GM18858 (cell line): ENCODE results near the gene MMADHC.

Experiments used
- ATAC-seq: cut with Tn5 transposase; IDR thresholded peaks from one replicate; pipeline ENCODE4 v1.9.1; 2021; ENCODE audit not compliant: unreplicated experiment

The MMADHC gene

DNA sequence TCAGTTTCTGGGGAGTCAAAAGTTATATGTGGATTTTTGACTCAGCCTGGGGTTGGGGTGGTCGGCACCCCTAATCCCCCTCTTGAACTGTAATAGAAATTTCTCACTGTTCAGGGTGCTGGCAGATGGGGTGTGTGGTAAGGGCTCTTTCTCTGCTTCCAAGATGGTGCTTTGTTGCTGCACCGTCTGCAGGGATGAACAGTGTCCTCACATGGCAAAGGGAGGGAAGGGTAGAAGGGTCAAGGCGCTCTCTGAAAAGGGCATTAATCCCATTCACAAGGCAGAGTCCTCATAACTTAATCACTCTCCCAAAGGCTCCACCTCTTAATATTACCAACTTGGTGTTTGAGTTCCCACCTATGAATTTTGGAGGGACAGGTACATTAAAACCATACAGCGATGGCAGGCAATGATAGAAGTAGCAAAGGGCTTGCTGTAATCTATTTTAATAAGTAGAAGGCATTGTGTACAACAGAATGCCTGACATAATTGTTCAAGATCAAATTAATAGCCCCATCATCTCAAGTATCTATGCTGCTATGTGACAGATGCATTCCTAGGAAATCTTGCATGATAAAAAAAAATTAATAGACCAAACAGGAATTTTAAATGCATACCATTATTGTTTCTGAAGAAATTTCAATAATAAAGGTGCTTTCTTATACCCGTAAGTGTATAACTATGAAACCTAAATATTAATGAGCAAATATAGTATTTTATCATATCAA, 28.1 kb downstream of the MMADHC start:
- ATAC-seq, result no peak

DNA sequence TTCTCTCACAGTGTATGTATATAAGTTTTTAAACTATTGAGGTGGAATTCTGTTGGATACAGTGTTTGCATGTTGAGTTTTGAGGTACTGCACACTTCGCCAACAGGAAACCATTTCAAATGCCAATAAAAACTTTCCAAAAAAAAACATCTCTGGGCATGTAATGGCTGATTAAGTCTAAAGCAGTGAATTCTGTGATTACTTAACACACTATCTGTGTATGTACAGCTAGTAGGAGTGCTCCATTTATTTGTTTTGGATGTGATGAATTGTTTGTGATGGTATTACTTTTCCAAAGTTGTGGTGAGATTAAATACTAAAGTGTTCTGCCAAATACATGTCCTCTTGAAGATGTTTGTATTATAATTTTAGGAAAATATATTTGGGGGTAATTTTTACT, 31.1 kb downstream of the MMADHC start:
- ATAC-seq, result no peak

- no peak for ATAC-seq
Observed at GRCh38 chr2:149552830-149553229, 34.7 kb downstream of the MMADHC start.

- ATAC-seq, result no peak
Observed at GRCh38 chr2:149552226-149552625, 35.3 kb downstream of the MMADHC start.

- no peak for ATAC-seq
Observed at GRCh38 chr2:149544692-149545091, 42.9 kb downstream of the MMADHC start.

GRCh38 chr2:149543845-149544244, 43.7 kb downstream of the MMADHC start:
- ATAC-seq, result no peak

DNA sequence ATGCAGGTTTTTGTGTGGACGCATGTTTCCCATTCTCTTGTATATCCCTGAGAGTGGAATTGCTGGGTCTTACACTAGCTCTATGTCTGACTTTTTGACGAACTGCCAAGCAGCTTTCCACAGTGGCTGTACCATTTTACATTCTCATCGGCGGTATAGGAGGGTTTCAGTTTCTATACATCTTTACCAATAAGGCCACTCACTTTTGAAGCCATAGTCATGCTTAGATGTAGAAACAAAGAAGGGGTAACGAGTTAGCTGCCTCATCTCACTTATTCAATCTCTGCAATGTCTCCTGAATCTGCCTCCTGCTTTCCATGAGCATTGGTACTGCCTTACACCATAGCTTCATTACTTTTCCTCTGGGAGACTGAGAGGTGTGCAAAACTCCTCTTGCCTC, 47.4 kb downstream of the MMADHC start:
- no peak for ATAC-seq

GRCh38 chr2:149538138-149538833, 49.3 kb downstream of the MMADHC start:
- no peak for ATAC-seq

DNA sequence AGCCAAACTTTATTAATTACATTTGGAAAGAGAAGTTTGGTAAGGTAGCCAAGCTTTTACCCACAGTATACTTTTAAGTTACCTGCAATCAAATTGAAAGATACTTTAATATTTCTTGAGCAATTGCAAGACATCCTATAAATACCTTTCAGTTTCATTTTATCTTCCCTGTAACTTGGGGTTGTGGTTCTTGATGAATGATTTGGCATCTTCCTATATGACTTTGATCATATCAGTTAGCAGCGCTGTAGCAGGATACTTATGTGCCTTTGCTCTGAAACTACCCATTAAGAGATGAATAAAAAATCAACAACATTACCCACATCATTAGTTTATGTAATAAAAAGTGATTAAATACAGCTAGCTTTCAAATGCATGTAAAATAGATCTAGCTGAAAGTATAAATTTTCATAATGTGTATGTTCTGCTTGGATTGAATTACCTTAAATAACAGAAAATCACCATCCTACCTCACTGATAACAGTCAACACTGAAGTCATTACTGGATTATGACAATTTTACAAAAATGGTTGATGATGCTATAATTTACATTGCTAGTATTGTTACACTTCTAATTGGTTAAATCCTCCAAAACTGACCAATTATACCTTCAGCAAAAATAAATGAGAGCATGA, 50.4 kb downstream of the MMADHC start:
- no peak for ATAC-seq

GRCh38 chr2:149536649-149537048, 50.9 kb downstream of the MMADHC start:
- ATAC-seq, result no peak

DNA sequence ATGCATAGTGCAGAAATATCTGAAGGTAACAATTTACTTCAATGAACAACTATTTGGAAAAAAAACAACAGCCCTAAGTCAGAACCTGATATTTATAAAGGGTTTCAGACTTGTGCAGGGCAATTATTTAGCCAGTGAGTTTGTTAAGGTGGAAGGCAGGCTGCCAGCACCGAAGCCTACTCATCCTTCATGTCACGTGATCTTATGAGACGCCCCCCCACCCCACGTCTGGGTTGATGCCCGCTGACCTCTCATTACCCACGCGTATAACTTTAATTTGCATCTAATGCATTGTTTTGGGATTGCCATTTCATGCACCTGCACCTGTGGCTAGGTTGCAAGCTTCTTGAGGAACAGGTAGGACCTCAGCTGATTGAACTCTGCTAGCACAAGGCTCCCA, 52.9 kb downstream of the MMADHC start:
- ATAC-seq, result no peak

DNA sequence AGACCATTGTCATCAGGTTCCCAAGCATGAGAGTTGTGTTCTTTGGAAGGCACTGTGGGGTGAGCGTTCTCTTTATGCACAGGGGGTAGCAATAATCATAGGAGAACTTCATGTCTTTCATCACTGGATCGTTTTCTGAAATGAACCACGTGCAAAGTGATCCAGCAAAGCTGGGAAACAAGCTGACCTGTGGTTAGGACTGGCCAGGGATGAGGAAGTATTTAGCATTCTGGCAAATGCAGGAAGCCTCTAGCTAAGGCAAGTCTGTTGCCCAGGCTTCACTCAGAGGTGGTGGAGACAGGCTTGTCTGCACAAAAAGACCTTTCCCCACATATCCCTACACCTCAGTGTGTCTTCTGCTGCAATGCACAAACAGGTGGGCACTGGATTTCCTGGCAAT, 58.6 kb downstream of the MMADHC start:
- no peak for ATAC-seq

- ATAC-seq, result no peak
Observed at GRCh38 chr2:149527998-149528755, 59.4 kb downstream of the MMADHC start.

- no peak for ATAC-seq
Observed at GRCh38 chr2:149526689-149527088, 60.9 kb downstream of the MMADHC start.

- no peak for ATAC-seq
Observed at GRCh38 chr2:149525323-149525722, 62.3 kb downstream of the MMADHC start.
